ENCODE data around the gene PIN1. TPM values are rescaled to one million over a fixed set of nuclear protein-coding genes. Genes with fewer than 3 reads are reported as not detected.

The PIN1 gene
- polyA plus RNA-seq, 3 donors: 67.4 to 79.8 (median 68.3) TPM

- peaks cover 16% of the 10 kb centered on the region for H3K79me2 ChIP-seq (ENCODE audit: insufficient read depth, low read length)
- peaks cover 19 to 21% of the 10 kb centered on the region in 2 donors for H3K9me3 ChIP-seq (replicated peaks in 1 of 2; ENCODE audit: control insufficient read depth in 1 of 2, insufficient read depth in 1 of 2, low read length in 2 of 2)
- H3K27me3 ChIP-seq (ENCODE audit: control insufficient read depth in 2 of 2, insufficient read depth in 2 of 2, low read length in 2 of 2): no peaks in the 10 kb centered on the region
- no peak overlapping the region for H3K4me2 ChIP-seq (replicated peaks; ENCODE audit: extremely low read depth, low read length, poor library complexity, severe bottlenecking)
- H3K4me1 ChIP-seq (ENCODE audit: control insufficient read depth in 1 of 2, insufficient read depth in 2 of 2, low read length in 2 of 2): no peaks in the 10 kb centered on the region
- intact Hi-C loops (cut with micrococcal nuclease): no loop called here
- Mint-ChIP-seq H3K27ac (peak overlapping the region in 1 of 7 donors; percentile 72), H3K9me3 (peaks cover 16 to 20% (median 17%) of the 10 kb centered on the region in 7 donors), H3K4me3 (no peak overlapping the region), H3K4me1 (no peaks in the 10 kb centered on the region), H3K27me3 (ENCODE audit: low read depth in 3 of 3) (no peaks in the 10 kb centered on the region), H3K36me3 (peaks cover 70 to 85% of the 10 kb centered on the region in 2 donors)
- no peak for DNase-seq
- peaks cover 7% of the 10 kb centered on the region for H4K20me1 ChIP-seq (ENCODE audit: insufficient read depth, low read length)
- no peak overlapping the region for H3K4me3 ChIP-seq (replicated peaks in 1 of 3; ENCODE audit: low read depth in 2 of 3, low read length in 3 of 3)
- no peak for TF ChIP-seq CTCF (IDR thresholded peaks at IDR 0.05)
- H3K27ac ChIP-seq (ENCODE audit: low read depth in 1 of 2, low read length in 2 of 2): no peak overlapping the region
- WGBS (ENCODE audit: insufficient coverage): 88% methylated on average over 8 of the region's 13 CpGs
- H2AFZ ChIP-seq (ENCODE audit: insufficient read depth, low read depth, low read length, poor library complexity, severe bottlenecking): no peak overlapping the region
- H3K36me3 ChIP-seq (replicated peaks in 1 of 2; ENCODE audit: control insufficient read depth in 1 of 2, insufficient read depth in 2 of 2, low read length in 2 of 2): peaks cover 65 to 85% of the 10 kb centered on the region in 2 donors
- no peak overlapping the region for H3K9ac ChIP-seq (ENCODE audit: insufficient read depth, low read length, poor library complexity, severe bottlenecking)
These were observed 12.1 kb downstream of the PIN1 start for GRCh38 chr19:9847087-9847671.

- Histone ChIP-seq H3K9ac (ENCODE audit: insufficient read depth, low read length, poor library complexity, severe bottlenecking) (peak overlapping the region; percentile 4), H3K4me2 (replicated peaks; ENCODE audit: extremely low read depth, low read length, poor library complexity, severe bottlenecking) (no peak overlapping the region), H3K4me3 (replicated peaks in 1 of 3; ENCODE audit: low read depth in 2 of 3, low read length in 3 of 3) (no peak overlapping the region), H2AFZ (ENCODE audit: insufficient read depth, low read depth, low read length, poor library complexity, severe bottlenecking) (no peak overlapping the region), H4K20me1 (ENCODE audit: insufficient read depth, low read length) (peaks cover 7% of the 10 kb centered on the region), H3K36me3 (replicated peaks in 1 of 2; ENCODE audit: control insufficient read depth in 1 of 2, insufficient read depth in 2 of 2, low read length in 2 of 2) (peaks cover 57 to 76% of the 10 kb centered on the region in 2 donors), H3K79me2 (ENCODE audit: insufficient read depth, low read length) (peaks cover 9% of the 10 kb centered on the region), H3K9me3 (replicated peaks in 1 of 2; ENCODE audit: control insufficient read depth in 1 of 2, insufficient read depth in 1 of 2, low read length in 2 of 2) (peaks cover 11 to 12% of the 10 kb centered on the region in 2 donors), H3K4me1 (ENCODE audit: control insufficient read depth in 1 of 2, insufficient read depth in 2 of 2, low read length in 2 of 2) (no peaks in the 10 kb centered on the region), H3K27me3 (ENCODE audit: control insufficient read depth in 2 of 2, insufficient read depth in 2 of 2, low read length in 2 of 2) (no peaks in the 10 kb centered on the region), H3K27ac (ENCODE audit: low read depth in 1 of 2, low read length in 2 of 2) (no peak overlapping the region)
- Mint-ChIP-seq H3K27me3 (ENCODE audit: low read depth in 3 of 3) (no peaks in the 10 kb centered on the region), H3K9me3 (peaks cover 8 to 12% (median 11%) of the 10 kb centered on the region in 7 donors), H3K4me1 (no peaks in the 10 kb centered on the region), H3K36me3 (peaks cover 66 to 82% of the 10 kb centered on the region in 2 donors), H3K27ac (peak overlapping the region in 1 of 7 donors; percentile 26), H3K4me3 (no peak overlapping the region)
- intact Hi-C loops (cut with micrococcal nuclease): no loop called here
- DNase-seq: no peak
- 89% methylated on average over 4 of the region's 4 CpGs for WGBS (ENCODE audit: insufficient coverage)
- no peak for TF ChIP-seq CTCF (IDR thresholded peaks at IDR 0.05)
These were observed 12.9 kb downstream of the PIN1 start for GRCh38 chr19:9848060-9848459.

Data from CD14-positive monocyte (primary cell).